GM12878 (cell line): ENCODE measurements around the gene FADD. TPM values are rescaled to one million over a fixed set of nuclear protein-coding genes. Genes with fewer than 3 reads are reported as not detected.

Source experiments
- ATAC-seq: fragments of 200-7000 bp; cut with Tn5 transposase; 3 replicates; pipeline ENCODE4 v1.9.1; 2020; ENCODE audit warnings: mild to moderate bottlenecking, moderate library complexity
- BruUV-seq: library from RNA; stranded (reverse); fragments of 400-500 nt; replicated peaks from 2 replicates; lab custom pipeline; 2021; lab: Mats Ljungman, UMichigan
- CTCF ChIA-PET: fragments of 300-600 bp; sonication (Branson Sonifier 250); formaldehyde crosslinking; extraction: SDS; loops from one replicate; lab custom pipeline; 2021; ENCODE audit warnings: inconsistent platforms; lab: Yijun Ruan, JAX
- POLR2A ChIA-PET: fragments of 350-600 bp; formaldehyde crosslinking; extraction: SDS; loops from one replicate; lab custom pipeline; 2021; ENCODE audit warnings: inconsistent platforms; lab: Charles Lee
- RAD21 ChIA-PET: fragments of 300-600 bp; sonication (Branson Sonifier 250); formaldehyde crosslinking; loops from one replicate; lab custom pipeline; 2023; ENCODE audit warnings: antibody characterized with exemption; ENCODE audit not compliant: unreplicated experiment; lab: Charles Lee
- SMC1A ChIA-PET: fragments of 300-600 bp; sonication (Branson Sonifier 250); formaldehyde crosslinking; loops from one replicate; lab custom pipeline; 2023; ENCODE audit not compliant: unreplicated experiment, uncharacterized antibody; lab: Charles Lee
- DNase-seq: peaks from one replicate; pipeline ENCODE4 v3.0.0-alpha.2; 2011; ENCODE audit warnings: low read depth, low spot score
- FAIRE-seq: peaks from 3 replicates; lab custom pipeline; 2011; peaks lifted over from hg19 to GRCh38; lab: Jason Lieb, UNC
- H2AFZ ChIP-seq: 2 replicates; pipeline ENCODE4 v1.6.0; 2011; ENCODE audit warnings: low read depth, low read length, control low read depth; ENCODE audit not compliant: control insufficient read depth
- H3K27ac ChIP-seq: 2 replicates; pipeline ENCODE4 v1.5.1; 2011; ENCODE audit warnings: control low read depth; ENCODE audit not compliant: control insufficient read depth, insufficient read depth
- H3K27me3 ChIP-seq, 2 experiments: replicated peaks in 1 of 2; 2 replicates each; pipeline versions ENCODE4 v1.6.0 to v1.6.1; 2011; ENCODE audit warnings: low read length in 1 of 2; ENCODE audit not compliant: control insufficient read depth in 2 of 2, insufficient read depth in 2 of 2
- H3K36me3 ChIP-seq, 2 experiments: 2 replicates each; pipeline ENCODE4 v1.5.1; 2011; ENCODE audit warnings: low read length in 1 of 2; ENCODE audit not compliant: control insufficient read depth in 2 of 2, insufficient read depth in 2 of 2
- H3K4me1 ChIP-seq: 2 replicates; pipeline ENCODE4 v1.6.1; 2011; ENCODE audit warnings: mild to moderate bottlenecking, low read length, moderate library complexity, mixed read lengths; ENCODE audit not compliant: control insufficient read depth, insufficient read depth
- H3K4me2 ChIP-seq: 2 replicates; pipeline ENCODE4 v1.6.0; 2011; ENCODE audit warnings: control low read depth; ENCODE audit not compliant: control insufficient read depth, insufficient read depth
- H3K4me3 ChIP-seq: fragments of 200-600 bp; sonication (generic); 2 replicates; pipeline ENCODE4 v1.5.1; 2016
- H3K79me2 ChIP-seq: 2 replicates; pipeline ENCODE4 v1.6.0; 2011; ENCODE audit warnings: low read length; ENCODE audit not compliant: control insufficient read depth, insufficient read depth
- H3K9ac ChIP-seq: 2 replicates; pipeline ENCODE4 v1.8.0; 2011; ENCODE audit warnings: low read length, control low read depth, mixed read lengths; ENCODE audit not compliant: control insufficient read depth, insufficient read depth
- H3K9me3 ChIP-seq: replicated peaks from 3 replicates; pipeline ENCODE4 v1.5.1; 2011; ENCODE audit warnings: mild to moderate bottlenecking, low read length; ENCODE audit not compliant: control insufficient read depth, insufficient read depth
- H4K20me1 ChIP-seq: 2 replicates; pipeline ENCODE4 v1.6.0; 2011; ENCODE audit not compliant: control insufficient read depth, insufficient read depth
- BACH1 ChIP-seq: fragments of 450-650 bp; IDR thresholded peaks from 2 replicates; pipeline ENCODE4 v1.6.1; 2017; ENCODE audit warnings: mild to moderate bottlenecking, borderline replicate concordance
- HDAC2 ChIP-seq: fragments of 200-600 bp; sonication (generic); IDR thresholded peaks from 2 replicates; pipeline ENCODE4 v1.6.1; 2017
- HSF1 ChIP-seq: fragments of 150-350 bp; IDR thresholded peaks from 2 replicates; pipeline ENCODE4 v1.6.1; 2014; ENCODE audit warnings: mild to moderate bottlenecking, low read depth, low read length
- NFYA ChIP-seq: IDR thresholded peaks from 2 replicates; pipeline ENCODE4 v1.6.1; 2011; ENCODE audit warnings: low read depth, mild to moderate bottlenecking, low read length, improper control_type of control experiment, borderline replicate concordance
- POLR2AphosphoS2 ChIP-seq: IDR thresholded peaks from 2 replicates; pipeline ENCODE4 v1.6.1; 2011; ENCODE audit warnings: low read depth, mild to moderate bottlenecking, low read length, improper control_type of control experiment, moderate library complexity
- RB1 ChIP-seq: fragments of 450-650 bp; formaldehyde crosslinking; IDR thresholded peaks from 2 replicates; pipeline ENCODE4 v1.6.1; 2017; ENCODE audit warnings: mild to moderate bottlenecking, borderline replicate concordance
- SREBF1 ChIP-seq: IDR thresholded peaks from 2 replicates; pipeline ENCODE4 v1.6.1; 2012; ENCODE audit warnings: mild to moderate bottlenecking, low read length
- TAF1 ChIP-seq: IDR thresholded peaks from 2 replicates; pipeline ENCODE4 v1.6.1; 2011; ENCODE audit warnings: mild to moderate bottlenecking, low read depth, low read length, borderline replicate concordance
- ZNF274 ChIP-seq: IDR thresholded peaks from one replicate; pipeline ENCODE4 v1.8.0; 2011; ENCODE audit not compliant: insufficient read length, insufficient read depth
- WGBS: methylation state at CpG from one replicate; pipeline ENCODE4 v1.1.6; 2016; ENCODE audit warnings: low lambda C conversion rate; ENCODE audit not compliant: insufficient replicate concordance, insufficient coverage; ENCODE audit errors: missing lambda C conversion rate; 5-methylcytosine and 5-hydroxymethylcytosine counted together
- in situ Hi-C: fragments of 300-500 bp; cut with MboI; formaldehyde crosslinking; loops from 9 replicates; pipeline ENCODE4 v1.14.3; 2018; ENCODE audit warnings: mixed read lengths
- intact Hi-C: fragments of 100-400 bp; cut with micrococcal nuclease; formaldehyde crosslinking; loops from one replicate; pipeline ENCODE4 v1.14.2; 2022; ENCODE audit not compliant: unreplicated experiment
- polyA plus RNA-seq, 11 experiments: library from polyadenylated mRNA; depleted of rRNA in 4 of 11; unstranded in 6 of 11; stranded (reverse) in 5 of 11; fragments of >200 nt; fragmentation: Nextera tagmentation in 4 of 11; fragmentation: Illumina TruSeq in 1 of 11; extraction: Ambion mirVana in 4 of 11; extraction: Trizol in 1 of 11; gene quantifications; 1 replicate in 1 of 11; 2 replicates in 10 of 11; pipeline versions ENCODE4 v1.2.1 to v1.2.3, GENCODE V29; 2011 to 2016; ENCODE audit warnings: inconsistent platforms in 2 of 11, missing spikeins in 2 of 11, low read depth in 1 of 11
- total RNA-seq, 4 experiments: library from RNA; depleted of rRNA in 3 of 4; stranded (reverse); fragments of >200 nt in 3 of 4; fragmentation: Illumina TruSeq in 1 of 4; extraction: Trizol in 1 of 4; gene quantifications; 2 replicates each; pipeline versions ENCODE4 v1.2.1 to v1.2.3, GENCODE V29; 2013 to 2021

The FADD gene
- total and polyA plus RNA-seq, 10 of the 15 experiments (the other 5 are each of a cell fraction or from before 2014, with no cell fraction given): 0.32 to 38.7 (median 21.8) TPM

- Histone ChIP-seq H3K36me3 (no peaks in the 10 kb centered on the region), H3K9ac (no peak overlapping the region), H3K4me3 (no peak overlapping the region), H3K27me3 (peaks cover 0 to 2% of the 10 kb centered on the region in 2 experiments; a peak in 3 of 4 replicates), H2AFZ (no peak overlapping the region), H3K9me3 (no peaks in the 10 kb centered on the region; the same call in 2 of the 3 replicates), H3K4me2 (no peak overlapping the region), H3K4me1 (no peaks in the 10 kb centered on the region), H3K27ac (no peak overlapping the region), H3K79me2 (no peaks in the 10 kb centered on the region), H4K20me1 (no peaks in the 10 kb centered on the region; the same call in 1 of the 2 replicates)
- no peak for FAIRE-seq
- WGBS: 69% methylated on average over 15 of the region's 15 CpGs
- no peak for ATAC-seq
- ChIA-PET POLR2A (no interaction called here), RAD21 (no interaction called here), SMC1A (no interaction called here), CTCF (no interaction called here)
- intact Hi-C loops (no loop called here), in situ Hi-C loops (no loop called here)
- no TSS peak for BruUV-seq
- TF ChIP-seq HDAC2: no peak
- no peak for TF ChIP-seq BACH1
- TF ChIP-seq HSF1: no peak
- TF ChIP-seq NFYA: no peak
- no peak for TF ChIP-seq POLR2AphosphoS2
- no peak for TF ChIP-seq ZNF274
- TF ChIP-seq RB1: no peak
- no peak for TF ChIP-seq TAF1
- no peak for TF ChIP-seq SREBF1
- DNase-seq: no peak
Measured at GRCh38 chr11:70243912-70244652, 41.0 kb downstream of the FADD start.
